ENCODE measurements around the gene GPRC6A. TPM values are rescaled to one million over a fixed set of nuclear protein-coding genes. Genes with fewer than 3 reads are reported as not detected.

The GPRC6A gene
- total RNA-seq, 1 donor from 2014 or later: not detected

DNA sequence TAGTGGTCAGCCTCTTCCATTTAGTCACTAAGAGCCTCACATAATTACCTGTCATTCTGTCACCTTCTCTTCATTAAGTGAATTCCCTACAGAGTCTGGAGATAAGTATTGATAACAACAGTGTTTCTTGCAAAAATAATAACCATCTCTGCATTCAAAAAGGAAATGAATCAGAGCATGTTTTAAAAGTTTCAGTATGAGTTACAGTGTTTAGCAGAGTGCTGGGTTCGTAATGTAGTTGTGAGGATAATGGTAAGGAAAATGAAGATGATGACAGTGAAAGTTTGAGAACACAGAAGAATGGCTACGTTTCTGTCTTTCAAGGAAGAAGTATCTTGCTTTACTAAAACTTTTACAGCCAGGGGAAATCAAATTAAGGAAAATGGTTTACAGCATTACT is 31.3 kb downstream of the GPRC6A start:
- DNase-seq (ENCODE audit: missing footprints) (no peak), ATAC-seq (no peak)
- intact Hi-C loops (cut with DNase I): no loop called here

- intact Hi-C loops (cut with DNase I): no loop called here
- DNase-seq (ENCODE audit: missing footprints) (no peak), ATAC-seq (no peak)
Measured at GRCh38 chr6:116793224-116793623, 35.7 kb downstream of the GPRC6A start.

DNA sequence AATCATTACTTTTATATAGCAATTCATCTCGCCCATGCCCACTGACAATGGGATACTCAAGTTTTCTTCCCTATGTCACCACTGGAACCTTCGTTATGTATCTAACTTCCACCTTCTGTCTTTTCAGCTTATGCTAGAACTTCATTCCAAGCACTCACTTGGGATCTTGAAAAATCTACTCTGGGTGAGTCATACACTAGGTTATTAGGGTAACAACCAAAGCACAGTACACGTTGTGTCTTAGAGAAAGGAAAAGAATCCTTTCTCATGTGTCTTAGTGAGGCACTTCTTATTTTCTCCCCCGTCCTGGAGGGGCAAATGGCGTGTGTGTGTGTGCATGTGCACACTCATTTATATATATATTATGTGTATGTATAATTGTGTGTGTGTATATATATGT is 45.0 kb downstream of the GPRC6A start:
- ATAC-seq (no peak), DNase-seq (ENCODE audit: missing footprints) (no peak)
- intact Hi-C loops (cut with DNase I): loop anchor here (10.0 kb wide), 1 partner anchor 181 kb away; no protein-coding TSS in a partner anchor

- ATAC-seq: no peak
Measured at GRCh38 chr6:116779573-116780164, 49.2 kb downstream of the GPRC6A start.

GRCh38 chr6:116773886-116774285 is 55.0 kb downstream of the GPRC6A start:
- ATAC-seq (no peak), DNase-seq (ENCODE audit: missing footprints) (no peak)
- intact Hi-C loops (cut with DNase I): no loop called here

More at GRCh38 chr6:116779573-116780164, 49.2 kb downstream of the GPRC6A start:
- intact Hi-C loops (cut with DNase I): loop anchor here (10.0 kb wide), 1 partner anchor 185 kb away; no protein-coding TSS in a partner anchor
- DNase-seq (ENCODE audit: missing footprints): no peak

DNA sequence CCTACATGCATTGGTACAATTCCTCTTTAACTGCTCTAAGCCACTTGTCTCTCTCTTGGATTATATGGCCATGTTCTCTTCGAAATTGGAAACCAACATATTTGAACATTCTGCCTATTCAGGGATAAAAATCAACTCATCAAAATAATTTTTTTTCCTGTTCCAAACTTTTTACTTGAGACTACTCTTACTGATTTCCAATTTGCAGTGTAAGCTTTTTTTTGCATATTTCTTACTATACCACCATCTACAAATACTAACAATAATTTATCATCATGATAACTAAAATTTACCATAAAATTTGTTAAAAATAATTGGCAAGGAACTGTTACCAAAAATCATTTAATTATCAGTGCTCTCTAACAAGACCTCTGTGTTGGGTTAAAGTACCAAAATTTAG is 56.4 kb downstream of the GPRC6A start:
- ATAC-seq: no peak
- no peak for DNase-seq (ENCODE audit: missing footprints)
- intact Hi-C loops (cut with DNase I): no loop called here

DNA sequence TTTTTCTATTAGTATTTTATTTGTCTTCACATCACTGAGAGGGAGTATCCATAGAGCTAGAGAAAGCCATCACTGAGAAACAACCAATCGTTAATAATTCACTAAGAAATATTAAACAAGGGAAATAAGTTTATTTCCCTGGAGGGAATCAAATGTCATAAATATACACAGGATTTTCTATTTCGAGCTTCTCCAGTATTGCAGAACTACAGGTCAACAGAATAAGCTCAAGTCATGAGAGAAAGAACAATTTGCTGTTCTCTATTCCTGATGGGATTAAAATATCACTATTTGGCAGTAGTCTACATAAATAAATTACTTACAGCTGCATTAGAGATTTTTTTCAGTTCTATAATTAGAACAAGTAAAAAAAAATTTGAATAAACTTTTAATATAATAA is 61.2 kb downstream of the GPRC6A start:
- DNase-seq (ENCODE audit: missing footprints) (no peak), ATAC-seq (no peak)
- intact Hi-C loops (cut with DNase I): no loop called here

DNA sequence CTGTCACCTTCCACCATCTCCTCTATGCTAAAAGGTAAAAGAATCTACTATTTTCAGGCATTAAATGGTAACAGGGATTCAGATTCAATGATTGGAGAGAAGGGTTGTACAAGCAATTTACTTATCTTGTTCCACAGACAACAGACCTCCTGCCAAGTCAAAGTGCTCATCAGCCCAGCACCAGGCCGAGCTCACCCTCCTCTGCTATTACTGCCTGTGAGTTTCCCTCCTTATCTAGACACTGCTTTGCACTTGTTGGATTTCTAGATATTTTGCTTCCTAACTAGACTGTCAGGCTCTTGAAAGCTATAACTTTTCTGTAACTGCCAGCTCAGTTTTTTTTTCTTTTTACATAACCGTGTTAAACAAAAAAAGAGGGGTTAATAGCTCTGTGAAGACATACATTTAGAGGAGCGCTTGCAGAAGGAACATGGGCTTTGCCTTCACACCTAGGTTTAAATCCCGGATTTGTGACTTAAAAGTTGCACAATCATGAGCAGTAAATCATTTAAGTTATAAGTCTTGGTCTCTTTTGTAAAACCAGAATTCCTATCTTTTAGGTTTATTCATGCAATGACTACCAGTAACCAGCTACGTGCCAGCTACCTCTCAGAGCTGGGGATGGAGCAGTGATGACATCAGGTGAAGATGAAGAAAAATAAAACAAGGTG is 62.2 kb downstream of the GPRC6A start:
- intact Hi-C loops (cut with DNase I): no loop called here
- ATAC-seq (no peak), DNase-seq (ENCODE audit: missing footprints) (no peak)

DNA sequence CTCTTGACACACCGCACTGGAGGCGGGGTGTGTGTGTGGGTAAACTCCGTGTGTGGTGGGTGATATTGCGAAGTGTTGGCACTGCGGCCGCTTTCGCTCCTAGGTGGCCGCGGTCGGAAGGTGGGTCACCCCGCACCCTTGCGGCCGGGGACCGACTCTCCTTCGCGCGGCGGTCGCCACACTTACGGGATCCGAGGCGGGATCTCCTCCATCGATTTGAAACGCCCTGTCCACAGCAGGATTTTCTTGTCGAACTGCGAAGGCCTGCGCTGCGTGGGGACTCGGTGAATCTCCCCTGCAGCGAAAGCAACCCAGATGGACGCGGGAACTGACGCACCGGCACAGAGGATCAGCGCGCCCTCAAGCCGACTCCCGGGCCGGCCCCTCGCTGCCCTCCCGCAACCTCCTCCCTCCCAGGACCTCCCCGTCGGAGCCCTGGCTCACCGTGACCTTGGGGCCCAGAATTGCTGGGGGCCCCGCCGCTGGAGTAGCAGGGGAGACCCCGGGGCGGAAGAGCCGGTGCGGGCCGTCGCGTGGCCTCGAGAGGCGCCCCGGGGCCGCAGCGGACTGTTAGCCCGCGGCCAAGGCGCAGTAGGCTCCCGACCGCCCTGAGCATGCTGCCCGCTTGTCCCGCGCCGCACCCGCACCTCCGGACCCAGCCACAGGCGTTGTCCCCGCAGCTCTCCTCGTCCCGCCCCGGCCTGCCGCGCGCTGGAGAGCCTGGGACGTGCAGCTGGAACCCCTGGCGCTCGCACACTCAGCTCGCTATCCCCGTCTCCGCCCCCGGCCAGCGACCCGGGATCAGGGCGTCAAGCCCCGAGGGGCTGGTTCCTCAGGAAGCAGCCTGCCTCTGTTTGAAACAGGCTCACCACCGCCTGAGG is 63.7 kb downstream of the GPRC6A start, which contains the start of gene FAM162B:
Gene FAM162B, minus strand, starts transcription at position 759 of the 881 bp plus-strand sequence. Its CDS starts 143 bp downstream, at position 616.
- DNase-seq (ENCODE audit: missing footprints) (peak; percentile 82), ATAC-seq (peak; percentile 90)
- intact Hi-C loops (cut with DNase I): no loop called here

DNA sequence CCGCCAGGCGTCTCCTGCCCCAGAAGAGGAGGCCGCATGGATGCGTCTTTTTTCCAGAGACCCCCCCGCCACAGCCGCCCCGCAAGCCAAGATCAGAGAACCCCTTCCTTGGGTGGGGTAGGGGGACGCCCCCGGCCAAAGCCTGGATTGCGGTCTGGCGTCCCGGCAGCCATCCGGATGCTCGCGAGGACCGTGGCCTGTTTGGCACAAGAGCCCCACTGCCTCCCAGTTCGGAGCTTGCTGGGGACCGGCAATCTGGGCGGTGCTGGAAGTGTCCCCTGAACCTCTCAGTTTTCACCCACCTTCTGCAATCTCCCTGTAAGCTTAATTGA is 64.3 kb downstream of the GPRC6A start:
- peak; percentile 37 for DNase-seq (ENCODE audit: missing footprints)
- ATAC-seq: peak; percentile 35
- intact Hi-C loops (cut with DNase I): no loop called here

DNA sequence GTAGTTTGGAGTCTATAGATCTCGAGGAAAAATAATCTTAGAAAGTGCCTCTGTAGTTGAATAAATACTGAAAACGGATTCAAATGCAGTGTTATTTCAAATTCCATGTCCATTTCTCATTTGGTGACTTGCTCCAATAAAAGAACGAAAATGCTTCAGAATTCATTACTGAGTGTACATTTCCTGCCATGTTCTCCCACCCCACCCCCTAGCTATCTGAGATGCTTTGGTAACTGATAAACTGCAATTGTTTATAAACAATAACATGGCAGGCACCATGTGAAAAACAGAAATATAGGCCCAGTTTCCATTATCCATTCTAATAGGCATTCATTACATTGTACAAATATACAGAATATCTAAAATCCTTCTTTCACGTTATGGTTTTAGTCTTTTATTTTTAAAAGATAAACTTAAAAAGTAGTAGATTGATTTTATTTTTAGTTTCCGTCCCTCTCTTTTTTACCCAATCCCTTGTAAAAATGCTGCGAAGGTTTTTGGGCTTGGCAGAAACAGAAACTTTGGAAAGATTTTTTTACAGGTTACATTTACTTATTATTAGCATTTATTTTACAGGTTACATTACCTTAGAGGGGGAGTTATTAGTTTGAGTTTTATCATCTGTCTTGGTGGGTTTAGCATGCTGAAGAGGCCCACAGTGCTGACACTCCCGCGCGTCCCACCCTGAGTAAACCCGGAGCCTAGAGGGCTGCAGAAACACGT is 64.8 kb downstream of the GPRC6A start:
- no peak for ATAC-seq
- intact Hi-C loops (cut with DNase I): no loop called here
- DNase-seq (ENCODE audit: missing footprints): peak; percentile 68

DNA sequence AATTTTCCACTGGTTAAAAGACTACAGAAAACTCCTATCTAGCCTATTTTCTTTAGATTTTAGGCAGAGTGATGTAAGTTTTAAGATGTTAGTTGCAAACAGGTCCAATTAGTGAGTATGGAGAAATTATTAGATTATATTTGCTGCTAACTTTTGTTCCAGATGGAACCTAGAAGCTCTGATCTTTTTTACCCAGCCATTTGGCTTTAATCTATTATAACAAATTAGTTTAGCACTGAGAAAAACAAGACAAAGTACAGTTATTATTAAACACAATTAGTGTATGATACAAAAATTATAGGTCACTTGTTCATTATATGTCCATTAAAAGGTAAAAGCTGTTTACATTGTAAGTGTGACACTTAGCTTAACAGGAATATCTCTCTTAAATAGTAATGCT is 65.8 kb downstream of the GPRC6A start:
- ATAC-seq (no peak), DNase-seq (ENCODE audit: missing footprints) (no peak)
- intact Hi-C loops (cut with DNase I): no loop called here

DNA sequence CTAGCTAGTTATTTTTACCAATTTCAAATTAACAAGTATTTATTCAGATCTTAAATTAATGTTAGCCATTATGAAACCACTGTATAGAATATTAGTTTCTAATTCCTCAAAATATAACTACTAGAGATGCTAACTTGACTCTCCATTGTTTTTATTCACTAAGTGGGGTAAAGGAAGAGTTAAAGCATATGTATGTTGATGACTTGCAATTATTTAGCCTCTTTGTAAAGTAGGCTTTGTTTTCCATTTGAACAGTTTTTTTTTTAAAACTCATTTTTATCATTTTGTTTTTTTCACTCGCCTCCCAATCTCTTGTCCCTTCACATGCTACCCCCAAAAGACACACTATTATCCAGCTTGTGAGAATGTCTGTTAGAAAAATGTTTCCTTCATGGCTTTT is 66.6 kb downstream of the GPRC6A start:
- ATAC-seq: no peak
- DNase-seq (ENCODE audit: missing footprints): no peak
- intact Hi-C loops (cut with DNase I): no loop called here

GRCh38 chr6:116761779-116762178 is 67.1 kb downstream of the GPRC6A start:
- ATAC-seq (no peak), DNase-seq (ENCODE audit: missing footprints) (no peak)
- intact Hi-C loops (cut with DNase I): no loop called here

GRCh38 chr6:116745176-116745575 is 83.7 kb downstream of the GPRC6A start:
- intact Hi-C loops (cut with DNase I): no loop called here
- DNase-seq (ENCODE audit: missing footprints) (no peak), ATAC-seq (no peak)

Measured in Right ventricle myocardium inferior (tissue), 1 donor.